AG04450 (cell line): Measurements from ENCODE around the gene P2RX6. TPM values are rescaled to one million over a fixed set of nuclear protein-coding genes. Genes with fewer than 3 reads are reported as not detected.

Source experiments
- CTCF ChIA-PET: fragments of 300-600, 350-600 bp; formaldehyde crosslinking; extraction: SDS; loops from one replicate; lab custom pipeline; 2022; ENCODE audit warnings: antibody characterized with exemption, inconsistent platforms; lab: Charles Lee
- POLR2A ChIA-PET: fragments of 350-600 bp; formaldehyde crosslinking; extraction: SDS; loops from one replicate; lab custom pipeline; 2021; ENCODE audit warnings: antibody characterized with exemption, inconsistent platforms; lab: Yijun Ruan, JAX
- DNase-seq: peaks from one replicate; pipeline ENCODE4 v3.0.0-alpha.2; 2011; ENCODE audit warnings: low read depth, low spot score
- H3K27ac ChIP-seq: one replicate; pipeline ENCODE4 v1.5.1; 2012; ENCODE audit warnings: low read depth, low read length, control low read depth
- H3K27me3 ChIP-seq: one replicate; pipeline ENCODE4 v1.6.0; 2012; ENCODE audit warnings: low read length; ENCODE audit not compliant: control insufficient read depth, insufficient read depth
- H3K4me3 ChIP-seq: 2 replicates; pipeline ENCODE4 v1.5.1; 2011; ENCODE audit warnings: mild to moderate bottlenecking, low read depth, low read length, control low read depth
- H3K9me3 ChIP-seq: 2 replicates; pipeline ENCODE4 v1.5.1; 2012; ENCODE audit warnings: low read length; ENCODE audit not compliant: control insufficient read depth, insufficient read depth
- CTCF ChIP-seq: IDR thresholded peaks from 2 replicates; pipeline ENCODE4 v1.5.1; 2011; ENCODE audit warnings: low read depth, low read length, control low read depth, inconsistent platforms
- polyA plus RNA-seq: library from polyadenylated mRNA; depleted of rRNA; stranded (reverse); fragments of >200 nt; gene quantifications from 2 replicates; pipeline ENCODE4 v1.2.3, GENCODE V29; 2011; rRNA removed
- small RNA-seq: library from RNA; depleted of rRNA; stranded (forward); fragments of <200 nt; gene quantifications from one replicate; pipeline ENCODE3, GENCODE V24; 2012; ENCODE audit warnings: low read depth; ENCODE audit not compliant: insufficient read length

P2RX6 gene
- polyA plus RNA-seq, 1 experiment, result 1.7 TPM

- TF ChIP-seq CTCF, result no peak
- POLR2A ChIA-PET, result no interaction called here
- no peak for DNase-seq
- Histone ChIP-seq H3K4me3 (no peak overlapping the region), H3K27me3 (peaks cover 3% of the 10 kb centered on the region), H3K27ac (no peak overlapping the region), H3K9me3 (peaks cover 15% of the 10 kb centered on the region)
- CTCF ChIA-PET, result no interaction called here
These were observed 60.7 kb downstream of the P2RX6 start for GRCh38 chr22:21075516-21076138.

GRCh38 chr22:21076912-21077625 lies 62.1 kb downstream of the P2RX6 start:
- Histone ChIP-seq H3K27me3 (peaks cover 3% of the 10 kb centered on the region), H3K4me3 (no peak overlapping the region), H3K27ac (no peak overlapping the region), H3K9me3 (peaks cover 7% of the 10 kb centered on the region)
- no peak for TF ChIP-seq CTCF
- ChIA-PET CTCF (no interaction called here), POLR2A (no interaction called here)
- DNase-seq, result no peak

Small RNA genes within 50 kb of the gene (small RNA-seq; reads per million reads assigned to genes)
- gene MIR649, result not detected

Other genes with a start within 250 kb of the P2RX6 start
- gene SERPIND1, start 241.1 kb upstream of the P2RX6 start, polyA plus RNA-seq, result 0.06 and 0.09 TPM in 2 replicates
- gene PI4KA, start 156.4 kb upstream of the P2RX6 start, polyA plus RNA-seq, result 27.5 and 35.8 TPM in 2 replicates
- 41.4 and 45.5 TPM in 2 replicates for gene SNAP29, start 156.2 kb upstream of the P2RX6 start, polyA plus RNA-seq
- 24.1 and 25.4 TPM in 2 replicates for gene CRKL, start 97.8 kb upstream of the P2RX6 start, polyA plus RNA-seq
- 0.15 and 0.27 TPM in 2 replicates for gene AIFM3, start 47.9 kb upstream of the P2RX6 start, polyA plus RNA-seq
- 28.3 and 32.3 TPM in 2 replicates for gene LZTR1, start 32.9 kb upstream of the P2RX6 start, polyA plus RNA-seq
- gene THAP7, start 13.0 kb upstream of the P2RX6 start, polyA plus RNA-seq, result 12.5 and 15.1 TPM in 2 replicates
- 0.11 and 0.24 TPM in 2 replicates for gene SLC7A4, start 17.4 kb downstream of the P2RX6 start, polyA plus RNA-seq
- gene LRRC74B, start 30.8 kb downstream of the P2RX6 start, polyA plus RNA-seq, result not detected in 2 replicates